Glutamatergic neuron (in vitro differentiated cells): Measurements from ENCODE around the gene IFI35. TPM values are rescaled to one million over a fixed set of nuclear protein-coding genes. Genes with fewer than 3 reads are reported as not detected.

Experiments
- DNase-seq: peaks from one replicate; pipeline ENCODE4 v3.0.0; 2022
- H3K27ac Mint-ChIP-seq: one replicate; pipeline ENCODE4 v1.8.0; 2020; ENCODE audit warnings: mild to moderate bottlenecking, mixed read lengths, inconsistent platforms; ENCODE audit not compliant: unreplicated experiment
- H3K27me3 Mint-ChIP-seq: one replicate; pipeline ENCODE4 v1.8.0; 2020; ENCODE audit warnings: mild to moderate bottlenecking, moderate library complexity, mixed read lengths, inconsistent platforms; ENCODE audit not compliant: unreplicated experiment
- H3K36me3 Mint-ChIP-seq: one replicate; pipeline ENCODE4 v1.8.0; 2020; ENCODE audit warnings: mild to moderate bottlenecking, mixed read lengths, inconsistent platforms; ENCODE audit not compliant: unreplicated experiment
- H3K4me1 Mint-ChIP-seq: one replicate; pipeline ENCODE4 v1.8.0; 2020; ENCODE audit warnings: mild to moderate bottlenecking, low read depth, mixed read lengths, inconsistent platforms; ENCODE audit not compliant: unreplicated experiment
- H3K4me3 Mint-ChIP-seq: one replicate; pipeline ENCODE4 v1.8.0; 2020; ENCODE audit warnings: mild to moderate bottlenecking, mixed read lengths, inconsistent platforms; ENCODE audit not compliant: unreplicated experiment
- H3K9me3 Mint-ChIP-seq: one replicate; pipeline ENCODE4 v1.8.0; 2020; ENCODE audit warnings: mild to moderate bottlenecking, moderate library complexity, mixed read lengths, inconsistent platforms; ENCODE audit not compliant: unreplicated experiment
- total RNA-seq: library from RNA; stranded (reverse); fragmentation: NEBNext Ultra II Directional; extraction: Animal tissue kit (Norgen Biotek cat#: 25700); gene quantifications from one replicate; pipeline ENCODE4 v1.2.1, GENCODE V29; 2021; ENCODE audit not compliant: unreplicated experiment
- TF ChIP-seq, protein P1 (sequence below): fragments of 200-600 bp; sonication (generic); IDR thresholded peaks from one replicate; pipeline ENCODE4 v1.5.0; 2021; ENCODE audit not compliant: partially characterized antibody, unreplicated experiment

IFI35 gene
- total RNA-seq, 1 donor from 2014 or later, result not detected

DNA sequence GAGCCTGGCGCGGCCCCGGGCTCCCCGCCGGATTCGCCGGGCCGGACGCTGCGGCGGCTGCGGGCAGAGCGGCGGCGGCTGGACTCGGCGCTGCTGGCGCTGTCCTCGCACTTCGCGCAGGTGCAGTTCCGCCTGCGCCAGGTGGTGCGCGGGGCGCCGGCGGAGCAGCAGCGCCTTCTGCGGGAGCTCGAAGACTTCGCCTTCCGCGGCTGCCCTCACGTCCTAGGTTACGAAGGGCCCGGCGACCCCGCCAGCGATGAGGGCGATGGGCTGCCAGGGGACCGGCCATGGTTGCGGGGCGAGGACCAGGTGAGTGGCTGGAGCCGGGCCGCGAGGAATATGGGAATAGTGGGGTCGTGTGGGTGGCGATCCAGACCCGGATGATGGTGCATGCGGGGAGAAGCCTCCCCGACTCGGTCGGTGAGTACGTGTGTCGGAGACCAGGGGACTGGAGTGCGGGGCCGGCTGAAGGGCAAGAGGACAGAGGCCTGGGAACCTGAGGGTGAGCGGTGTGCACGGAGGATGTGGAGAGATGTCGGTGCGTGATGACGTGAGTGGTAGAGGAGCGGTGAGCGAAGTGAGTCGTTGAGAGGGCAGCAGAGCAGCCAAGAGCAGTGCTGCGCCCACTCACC lies 25.7 kb upstream of the IFI35 start:
- Mint-ChIP-seq H3K4me3 (peak overlapping the region; percentile 100), H3K27me3 (peaks cover 5% of the 10 kb centered on the region), H3K4me1 (peaks cover 9% of the 10 kb centered on the region), H3K27ac (peak overlapping the region; percentile 72), H3K36me3 (no peaks in the 10 kb centered on the region), H3K9me3 (peaks cover 1% of the 10 kb centered on the region)
- TF ChIP-seq, protein P1, sequence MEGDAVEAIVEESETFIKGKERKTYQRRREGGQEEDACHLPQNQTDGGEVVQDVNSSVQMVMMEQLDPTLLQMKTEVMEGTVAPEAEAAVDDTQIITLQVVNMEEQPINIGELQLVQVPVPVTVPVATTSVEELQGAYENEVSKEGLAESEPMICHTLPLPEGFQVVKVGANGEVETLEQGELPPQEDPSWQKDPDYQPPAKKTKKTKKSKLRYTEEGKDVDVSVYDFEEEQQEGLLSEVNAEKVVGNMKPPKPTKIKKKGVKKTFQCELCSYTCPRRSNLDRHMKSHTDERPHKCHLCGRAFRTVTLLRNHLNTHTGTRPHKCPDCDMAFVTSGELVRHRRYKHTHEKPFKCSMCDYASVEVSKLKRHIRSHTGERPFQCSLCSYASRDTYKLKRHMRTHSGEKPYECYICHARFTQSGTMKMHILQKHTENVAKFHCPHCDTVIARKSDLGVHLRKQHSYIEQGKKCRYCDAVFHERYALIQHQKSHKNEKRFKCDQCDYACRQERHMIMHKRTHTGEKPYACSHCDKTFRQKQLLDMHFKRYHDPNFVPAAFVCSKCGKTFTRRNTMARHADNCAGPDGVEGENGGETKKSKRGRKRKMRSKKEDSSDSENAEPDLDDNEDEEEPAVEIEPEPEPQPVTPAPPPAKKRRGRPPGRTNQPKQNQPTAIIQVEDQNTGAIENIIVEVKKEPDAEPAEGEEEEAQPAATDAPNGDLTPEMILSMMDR, result no peak
- peak; percentile 48 for DNase-seq

- Mint-ChIP-seq H3K36me3 (no peaks in the 10 kb centered on the region), H3K4me1 (peaks cover 9% of the 10 kb centered on the region), H3K9me3 (peaks cover 1% of the 10 kb centered on the region), H3K4me3 (no peak overlapping the region), H3K27ac (no peak overlapping the region), H3K27me3 (peaks cover 5% of the 10 kb centered on the region)
- no peak for DNase-seq
- TF ChIP-seq, protein P1, result no peak
Measured at GRCh38 chr17:42982266-42982665, 24.3 kb upstream of the IFI35 start.

DNA sequence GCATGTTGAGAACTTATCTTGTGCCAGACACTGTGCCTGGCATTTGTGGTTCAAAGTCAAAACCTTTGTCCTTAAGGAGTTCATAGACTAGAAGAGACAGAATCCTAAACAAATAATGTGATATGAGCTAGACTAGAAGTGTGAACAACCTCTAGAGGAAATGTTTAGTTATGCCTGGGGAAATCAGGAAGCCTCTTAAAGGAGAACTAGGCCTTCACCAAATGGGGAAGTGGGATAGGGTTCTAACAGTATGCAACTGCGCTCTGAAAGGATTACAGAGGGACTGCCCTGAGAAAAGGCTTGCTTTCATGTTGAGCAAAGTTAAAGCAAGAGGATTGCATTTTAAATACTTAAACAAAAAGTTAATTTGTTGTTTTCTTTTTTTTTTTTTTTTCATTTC lies 21.4 kb upstream of the IFI35 start:
- Mint-ChIP-seq H3K27me3 (peaks cover 2% of the 10 kb centered on the region), H3K4me1 (peaks cover 6% of the 10 kb centered on the region), H3K4me3 (no peak overlapping the region), H3K27ac (no peak overlapping the region), H3K36me3 (no peaks in the 10 kb centered on the region), H3K9me3 (no peaks in the 10 kb centered on the region)
- no peak for DNase-seq
- TF ChIP-seq, protein P1, result no peak

DNA sequence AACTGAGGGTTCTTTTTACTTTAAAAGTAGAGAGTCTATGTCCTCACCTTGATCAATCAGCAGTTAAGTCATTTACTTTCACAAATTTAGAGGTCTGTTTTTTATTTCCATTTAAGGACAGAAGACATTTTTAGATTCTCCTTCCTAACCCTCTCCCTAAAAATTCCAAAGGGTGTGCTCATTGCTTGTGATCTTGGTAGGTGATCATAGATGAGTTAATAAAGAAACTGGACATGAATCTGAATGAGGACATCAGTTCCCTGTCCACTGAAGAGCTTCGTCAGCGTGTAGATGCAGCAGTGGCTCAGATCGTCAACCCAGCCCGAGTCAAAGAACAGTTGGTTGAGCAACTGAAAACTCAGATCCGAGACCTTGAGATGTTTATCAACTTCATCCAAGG lies 17.4 kb upstream of the IFI35 start:
- DNase-seq, result no peak
- Mint-ChIP-seq H3K36me3 (no peaks in the 10 kb centered on the region), H3K4me3 (no peak overlapping the region), H3K4me1 (peaks cover 2% of the 10 kb centered on the region), H3K27ac (no peak overlapping the region), H3K27me3 (no peaks in the 10 kb centered on the region), H3K9me3 (no peaks in the 10 kb centered on the region)
- TF ChIP-seq, protein P1, result no peak

DNA sequence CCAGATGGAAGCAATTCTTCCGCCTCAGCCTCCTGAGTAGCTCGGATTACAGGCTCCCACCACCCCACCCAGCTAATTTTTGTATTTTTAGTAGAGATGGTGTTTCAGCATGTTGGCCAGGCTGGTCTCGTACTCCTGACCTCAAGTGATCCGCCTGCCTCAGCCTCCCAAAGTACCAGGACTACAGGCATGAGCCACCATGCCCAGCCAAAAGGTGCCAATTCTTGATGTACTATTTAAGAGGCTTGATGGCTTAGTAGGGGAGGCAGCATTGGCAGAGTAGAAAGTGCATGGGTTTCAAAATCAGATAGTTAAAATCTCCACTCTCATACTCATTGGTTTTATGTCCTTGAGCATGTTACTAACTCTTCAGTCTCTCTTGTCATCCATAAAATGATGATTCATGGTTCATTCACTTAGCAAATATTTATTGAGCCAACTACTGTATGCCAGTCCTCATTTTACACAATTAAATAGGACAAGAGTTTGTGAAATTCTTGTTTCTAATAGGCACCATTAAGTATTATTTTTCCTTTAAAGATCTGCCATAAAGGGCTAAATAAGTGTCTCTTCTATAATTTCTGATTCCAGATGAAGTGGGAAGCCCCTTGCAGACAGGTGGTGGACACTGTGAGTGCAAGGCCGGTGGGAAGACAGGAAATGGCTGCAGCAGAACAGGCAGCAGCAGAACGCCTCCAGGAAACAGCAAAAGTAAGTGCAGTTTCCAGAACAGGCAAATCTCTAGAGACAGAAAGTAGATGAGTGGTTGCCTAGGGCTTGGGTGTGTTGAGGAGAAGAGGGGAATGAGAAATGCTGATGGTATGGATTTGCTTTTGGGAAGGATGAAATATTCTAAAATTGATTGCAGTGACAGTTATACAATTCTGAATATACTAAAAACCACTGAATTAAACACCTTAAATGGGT lies 16.6 kb upstream of the IFI35 start:
- no peaks in the 10 kb centered on the region for H3K27me3 Mint-ChIP-seq

More for the DNA sequence above, 16.6 kb upstream of the IFI35 start:
- no peak overlapping the region for H3K27ac Mint-ChIP-seq
- no peaks in the 10 kb centered on the region for H3K9me3 Mint-ChIP-seq
- peaks cover 2% of the 10 kb centered on the region for H3K4me1 Mint-ChIP-seq
- no peak for DNase-seq
- no peaks in the 10 kb centered on the region for H3K36me3 Mint-ChIP-seq
- TF ChIP-seq, protein P1, result no peak
- H3K4me3 Mint-ChIP-seq, result no peak overlapping the region
